Measurements from ENCODE around the gene TMEM88. TPM values are rescaled to one million over a fixed set of nuclear protein-coding genes. Genes with fewer than 3 reads are reported as not detected.
A peak's percentile ranks its signal among the peaks of the same experiment; 100 is the strongest.

Gene TMEM88
- total RNA-seq, 1 donor from 2014 or later: 32.4 TPM

DNA sequence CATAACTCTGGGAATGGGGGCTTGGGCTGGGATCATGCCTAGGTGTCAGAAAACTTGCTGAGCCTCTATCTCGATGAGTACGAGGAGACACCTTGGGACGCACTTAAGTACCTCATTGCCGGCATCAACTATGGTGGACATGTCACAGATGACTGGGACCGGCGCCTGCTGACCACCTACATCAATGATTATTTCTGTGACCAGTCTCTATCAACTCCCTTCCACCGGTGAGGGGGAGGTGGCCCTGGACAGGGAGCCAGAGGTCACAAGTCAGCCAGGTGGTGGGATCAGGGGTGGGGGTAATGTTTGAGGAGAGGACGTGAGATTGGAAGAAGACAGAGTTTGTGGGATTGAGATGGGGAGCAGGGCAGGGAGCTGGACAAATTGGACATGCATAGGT, 24.2 kb upstream of the TMEM88 start:
- ATAC-seq (ENCODE audit: poor library complexity) (no peak), DNase-seq (no peak)
- intact Hi-C loops (cut with DNase I): no loop called here

DNA sequence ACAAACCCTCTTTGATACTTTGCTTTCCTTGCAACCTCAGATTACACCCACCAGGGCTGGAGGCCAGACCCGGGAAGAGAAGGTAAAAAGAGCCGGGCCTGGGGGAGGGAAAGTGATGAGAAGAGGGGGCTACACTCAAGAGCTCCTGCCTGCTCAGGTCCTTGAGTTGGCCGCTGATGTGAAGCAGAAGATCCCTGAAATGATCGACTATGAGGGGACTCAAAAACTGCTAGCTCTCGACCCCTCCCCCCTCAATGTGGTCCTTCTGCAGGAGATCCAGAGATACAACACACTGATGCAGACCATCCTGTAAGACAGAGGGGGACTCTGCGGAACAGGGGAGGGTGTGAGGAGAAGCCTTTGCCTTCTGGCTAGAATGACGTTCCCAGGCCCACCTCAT, 23.6 kb upstream of the TMEM88 start:
- intact Hi-C loops (cut with DNase I): no loop called here
- no peak for ATAC-seq (ENCODE audit: poor library complexity)

DNA sequence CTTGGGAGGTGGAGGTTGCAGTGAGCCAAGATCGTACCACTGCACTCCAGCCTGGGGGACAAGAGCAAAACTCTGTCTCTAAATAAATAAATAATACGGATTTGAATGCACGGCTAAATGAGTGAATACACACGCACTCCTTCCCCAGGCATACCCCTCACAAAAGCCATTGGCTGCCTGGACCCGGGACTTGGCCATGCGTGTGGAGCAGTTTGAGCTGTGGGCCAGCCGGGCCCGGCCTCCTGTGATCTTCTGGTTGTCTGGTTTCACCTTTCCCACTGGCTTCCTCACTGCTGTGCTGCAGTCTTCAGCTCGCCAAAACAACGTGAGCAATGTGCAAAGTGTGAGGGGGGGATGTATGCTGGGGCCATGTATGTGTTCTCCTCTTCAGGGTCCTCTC, 22.4 kb upstream of the TMEM88 start:
- ATAC-seq (ENCODE audit: poor library complexity) (no peak), DNase-seq (no peak)
- intact Hi-C loops (cut with DNase I): no loop called here

More for the DNA sequence above, 23.6 kb upstream of the TMEM88 start:
- no peak for DNase-seq

DNA sequence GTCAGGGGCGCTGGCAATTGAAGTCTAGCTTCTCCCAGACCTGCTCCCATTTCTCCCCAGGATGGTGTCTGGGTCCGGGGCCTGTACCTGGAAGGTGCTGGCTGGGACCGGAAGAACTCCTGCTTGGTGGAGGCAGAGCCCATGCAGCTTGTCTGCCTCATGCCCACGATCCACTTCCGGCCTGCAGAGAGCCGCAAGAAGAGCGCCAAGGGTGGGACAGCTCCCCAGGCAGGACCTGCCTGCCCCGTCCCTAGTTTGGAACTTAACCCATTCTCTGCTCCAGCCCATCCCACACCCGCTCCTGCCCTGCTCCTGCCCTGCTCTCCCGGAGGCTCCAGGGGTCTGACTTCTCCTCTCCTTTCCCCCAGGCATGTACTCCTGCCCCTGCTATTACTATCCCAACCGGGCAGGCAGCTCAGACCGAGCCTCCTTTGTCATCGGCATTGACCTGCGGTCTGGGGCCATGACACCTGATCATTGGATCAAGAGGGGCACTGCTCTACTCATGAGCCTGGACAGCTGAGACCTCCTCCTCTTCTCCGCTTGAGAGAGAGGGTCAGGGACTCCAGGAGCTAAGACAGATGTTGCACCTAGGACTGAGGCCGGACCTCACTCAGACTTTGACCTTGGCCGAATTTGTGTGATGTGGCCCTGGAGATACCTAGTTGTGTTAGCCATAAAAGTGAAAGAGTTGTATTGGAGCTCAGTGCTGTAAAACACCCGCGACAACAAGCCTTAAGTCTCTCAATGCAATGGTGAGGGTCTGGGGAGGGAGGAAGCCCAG, 21.7 kb upstream of the TMEM88 start:
- intact Hi-C loops (cut with DNase I): no loop called here
- DNase-seq: no peak
- no peak for ATAC-seq (ENCODE audit: poor library complexity)

DNA sequence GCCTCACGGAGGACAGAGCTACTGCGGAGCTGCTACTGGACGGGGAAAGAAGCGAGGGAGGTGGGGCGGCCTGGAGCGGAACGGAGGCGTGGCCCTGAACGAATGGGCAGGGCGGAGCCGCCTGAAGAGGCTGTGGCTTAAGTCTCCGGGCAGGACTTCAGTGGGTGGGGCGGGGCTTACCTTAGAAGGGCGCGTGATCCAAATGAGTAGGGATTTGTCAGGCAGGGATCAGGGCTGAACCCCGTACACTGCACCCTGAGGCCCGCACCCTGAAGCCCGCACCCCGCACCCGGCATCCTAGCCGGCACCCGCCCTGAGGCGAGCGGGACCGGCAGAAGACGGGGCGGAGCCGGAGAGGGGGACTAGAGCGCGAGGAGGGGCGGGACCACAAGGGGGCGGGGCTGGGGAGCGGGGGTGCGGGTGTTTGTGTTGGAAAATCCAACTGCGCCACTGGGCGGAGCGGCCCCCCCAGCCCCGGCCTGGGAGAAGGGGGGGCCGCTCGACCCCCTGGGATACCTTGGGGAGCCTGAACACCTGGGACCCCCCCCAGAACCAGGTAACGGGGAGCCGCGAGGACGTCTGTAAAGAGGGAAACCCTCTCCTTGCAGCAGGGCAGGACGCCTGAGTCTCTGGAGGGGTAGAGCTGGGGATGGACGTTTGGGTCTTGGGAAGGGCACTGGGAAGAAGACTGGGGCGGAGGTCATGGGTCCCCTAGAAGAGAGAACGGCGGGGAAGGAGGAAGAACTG, 20.9 kb upstream of the TMEM88 start, which contains the start of gene KDM6B:
TSS of gene KDM6B (plus strand) at position 423 of the 747 bp plus-strand sequence. CDS start 11,338 bp downstream, outside the sequence.
- peak; percentile 97 for DNase-seq
- peak; percentile 74 for ATAC-seq (ENCODE audit: poor library complexity)
- intact Hi-C loops (cut with DNase I): loop anchor here (2.0 kb wide), 1 partner anchor 23 kb away; the partner anchor contains the start of gene NAA38

DNA sequence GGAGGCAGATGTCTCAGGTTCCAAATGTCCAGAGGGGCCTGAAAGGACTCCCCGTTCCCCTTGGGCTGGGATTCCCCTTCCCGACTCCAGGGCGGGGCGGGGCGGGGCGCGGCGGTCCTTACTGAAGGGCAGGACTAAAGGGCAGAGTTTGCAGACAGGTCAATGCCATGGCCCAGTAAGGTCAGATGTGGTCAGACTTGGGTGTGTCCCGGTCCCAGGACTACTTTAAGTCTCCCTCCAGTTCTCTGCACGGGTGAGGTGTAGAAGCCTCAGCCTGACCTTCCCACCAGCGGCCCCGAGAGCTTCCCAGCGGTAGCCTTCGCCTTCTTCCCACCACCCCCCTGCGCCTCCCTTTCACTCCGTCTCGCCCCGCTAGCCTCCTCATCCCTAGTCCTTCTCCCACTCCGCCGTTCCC, 20.3 kb upstream of the TMEM88 start:
- peak; percentile 74 for DNase-seq
- peak; percentile 24 for ATAC-seq (ENCODE audit: poor library complexity)
- intact Hi-C loops (cut with DNase I): loop anchor here (2.0 kb wide), 1 partner anchor 22 kb away; the partner anchor contains the start of gene NAA38

DNA sequence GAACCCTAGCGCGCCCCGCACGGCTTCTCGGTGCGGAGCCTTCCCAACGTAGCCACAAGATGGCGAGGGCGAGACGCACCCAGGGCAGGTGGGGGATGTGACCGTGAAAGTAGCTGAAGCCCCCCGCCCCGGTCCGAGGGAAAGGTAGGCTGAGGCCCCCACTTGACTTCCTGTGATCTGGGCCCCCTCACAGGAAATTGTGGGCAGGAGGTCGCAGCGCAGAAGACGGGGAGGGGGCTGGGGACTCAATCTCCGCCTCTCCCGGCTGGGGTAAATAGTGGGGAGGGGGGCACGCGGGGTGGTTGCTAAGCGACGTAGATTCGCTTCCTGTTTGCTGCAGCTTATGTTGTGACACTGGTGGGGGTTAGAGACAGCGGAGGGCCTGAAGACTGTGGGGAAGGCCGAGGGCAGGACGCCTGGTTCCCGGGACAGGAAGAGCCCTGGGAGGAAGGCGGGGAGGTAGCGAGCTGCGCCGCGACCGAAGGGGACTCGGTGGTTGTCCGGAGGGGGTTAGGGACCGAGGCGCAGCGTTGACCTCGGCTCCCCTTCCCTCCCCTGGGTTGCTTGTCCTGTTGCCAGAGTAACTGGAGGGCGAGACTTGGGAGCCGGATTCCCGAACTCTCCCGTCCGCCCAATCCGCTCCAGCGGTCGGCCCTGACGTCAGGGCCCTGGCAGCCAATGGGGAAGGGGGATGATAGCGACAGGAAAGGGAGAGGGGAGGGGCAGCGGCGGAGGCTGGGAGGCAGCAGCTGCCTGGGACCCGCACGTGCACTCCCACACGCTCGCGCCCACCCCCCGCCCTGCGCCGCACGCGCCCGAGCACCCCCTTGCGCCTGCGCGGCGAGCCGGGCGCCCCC, 19.7 kb upstream of the TMEM88 start:
- ATAC-seq (ENCODE audit: poor library complexity) (peak; percentile 80), DNase-seq (peak; percentile 98)
- intact Hi-C loops (cut with DNase I): loop anchor here (2.0 kb wide), 1 partner anchor 22 kb away; the partner anchor contains the start of gene NAA38

DNA sequence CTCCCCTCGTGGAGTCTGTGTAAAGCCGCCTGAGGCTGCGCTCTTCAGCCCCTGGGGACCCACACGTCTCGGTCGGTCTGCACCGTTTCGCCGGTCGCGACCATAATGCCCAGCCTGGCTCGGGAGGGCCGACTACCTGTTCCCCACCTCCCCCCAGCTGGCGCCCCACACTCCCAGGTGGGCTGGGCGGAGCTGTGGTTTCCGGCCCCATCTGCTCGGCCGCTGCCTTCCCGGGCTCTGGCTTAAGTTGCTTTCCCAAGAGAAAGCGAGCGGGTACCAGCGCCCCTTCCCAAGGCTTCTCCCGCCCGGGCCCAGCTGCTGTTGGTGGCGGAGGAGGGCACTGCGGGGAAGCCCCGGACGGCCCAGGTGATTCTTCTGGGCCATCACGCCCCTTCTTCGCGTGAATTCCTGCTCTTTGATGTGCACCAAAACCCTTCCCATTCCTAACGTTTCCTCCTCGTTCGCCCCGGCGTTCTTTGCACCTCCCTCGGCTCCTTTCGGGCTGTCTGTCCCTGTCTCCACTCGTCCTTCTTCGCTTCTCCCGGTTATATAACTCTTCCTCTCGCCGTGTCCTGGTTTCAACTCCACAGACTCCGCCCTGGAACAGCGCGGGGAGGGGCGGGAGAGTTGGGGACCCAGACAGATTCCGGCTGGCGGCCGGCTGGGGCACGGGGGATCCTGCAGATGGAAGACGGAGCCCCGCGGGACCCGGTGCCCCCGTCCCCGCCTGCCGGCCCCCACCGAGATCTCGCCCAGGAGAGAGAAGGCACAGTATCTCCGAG, 18.9 kb upstream of the TMEM88 start:
- intact Hi-C loops (cut with DNase I): loop anchor here (2.0 kb wide), 1 partner anchor 21 kb away; the partner anchor contains the start of gene NAA38
- DNase-seq (peak; percentile 90), ATAC-seq (ENCODE audit: poor library complexity) (peak; percentile 61)

DNA sequence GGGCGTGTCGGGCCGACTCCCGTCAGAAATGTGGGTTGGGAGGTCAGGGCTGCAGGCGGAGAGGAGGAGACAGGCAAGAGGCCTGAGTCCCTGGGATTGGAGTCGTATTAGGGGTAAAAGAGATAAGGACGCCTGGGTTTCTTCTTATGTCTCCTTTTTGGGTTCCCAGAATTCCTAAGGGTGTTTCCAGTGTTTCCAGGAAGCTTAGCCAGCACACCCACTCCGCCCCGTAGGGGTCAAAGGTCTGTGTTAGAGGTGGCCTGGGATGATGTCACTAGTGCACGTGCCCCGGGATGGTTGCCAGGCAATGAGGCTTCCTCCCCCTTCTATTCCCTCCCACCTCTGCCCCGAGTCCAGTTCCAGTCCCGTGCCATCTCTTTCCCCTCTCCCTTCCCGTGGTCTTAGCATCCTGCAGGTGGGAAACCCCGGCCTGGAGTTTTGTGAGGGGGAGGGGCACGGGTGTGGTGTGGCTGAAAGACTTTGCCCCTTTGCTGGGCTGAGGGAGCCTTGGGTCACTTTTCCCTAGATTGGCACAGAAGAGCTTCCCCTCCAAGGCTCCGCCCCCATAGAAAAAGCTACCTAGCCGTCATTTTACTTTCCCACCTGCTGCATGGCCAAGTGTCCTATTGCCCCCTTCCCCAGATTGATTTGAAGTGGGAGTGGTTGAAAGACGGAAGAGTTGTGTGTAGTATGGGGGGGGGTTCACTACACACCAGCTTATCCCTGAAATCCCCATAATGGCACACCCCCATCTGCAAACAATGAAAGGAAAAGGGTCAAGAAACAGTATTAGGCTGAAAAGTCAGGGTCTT, 18.1 kb upstream of the TMEM88 start:
- intact Hi-C loops (cut with DNase I): no loop called here
- ATAC-seq (ENCODE audit: poor library complexity) (peak; percentile 11), DNase-seq (peak; percentile 93)

DNA sequence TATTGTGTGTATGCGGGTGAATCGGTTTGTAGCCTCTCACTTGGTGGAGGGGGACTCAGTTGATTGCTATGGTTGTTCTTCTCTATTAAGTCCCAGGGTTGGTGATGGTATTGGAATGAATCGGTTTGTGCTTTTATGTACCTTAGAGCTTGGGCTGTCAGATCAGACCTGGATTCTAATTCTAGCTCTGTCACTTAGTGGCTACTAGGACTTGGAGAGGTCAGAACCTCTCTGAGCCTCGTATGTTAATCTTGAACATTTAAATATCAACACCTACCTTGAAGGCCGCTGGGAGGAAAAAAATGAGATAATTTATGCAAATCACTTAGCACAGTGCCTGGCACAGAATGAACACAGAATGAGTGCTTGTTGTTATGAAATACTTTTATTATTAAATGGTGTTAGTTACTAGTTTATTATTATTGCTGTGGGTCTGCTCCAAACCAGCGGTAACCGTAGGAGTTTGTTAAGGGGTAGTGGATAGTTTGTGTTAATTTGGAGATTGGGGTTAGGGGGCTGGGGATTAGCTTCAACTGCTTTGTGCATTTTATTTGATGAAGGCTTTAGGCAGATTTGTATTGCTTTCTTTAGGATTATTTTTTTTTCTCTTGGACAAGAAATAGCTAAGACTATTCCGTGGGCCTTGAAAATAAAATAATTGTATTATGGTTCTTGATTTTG, 17.3 kb upstream of the TMEM88 start:
- intact Hi-C loops (cut with DNase I): no loop called here

DNA sequence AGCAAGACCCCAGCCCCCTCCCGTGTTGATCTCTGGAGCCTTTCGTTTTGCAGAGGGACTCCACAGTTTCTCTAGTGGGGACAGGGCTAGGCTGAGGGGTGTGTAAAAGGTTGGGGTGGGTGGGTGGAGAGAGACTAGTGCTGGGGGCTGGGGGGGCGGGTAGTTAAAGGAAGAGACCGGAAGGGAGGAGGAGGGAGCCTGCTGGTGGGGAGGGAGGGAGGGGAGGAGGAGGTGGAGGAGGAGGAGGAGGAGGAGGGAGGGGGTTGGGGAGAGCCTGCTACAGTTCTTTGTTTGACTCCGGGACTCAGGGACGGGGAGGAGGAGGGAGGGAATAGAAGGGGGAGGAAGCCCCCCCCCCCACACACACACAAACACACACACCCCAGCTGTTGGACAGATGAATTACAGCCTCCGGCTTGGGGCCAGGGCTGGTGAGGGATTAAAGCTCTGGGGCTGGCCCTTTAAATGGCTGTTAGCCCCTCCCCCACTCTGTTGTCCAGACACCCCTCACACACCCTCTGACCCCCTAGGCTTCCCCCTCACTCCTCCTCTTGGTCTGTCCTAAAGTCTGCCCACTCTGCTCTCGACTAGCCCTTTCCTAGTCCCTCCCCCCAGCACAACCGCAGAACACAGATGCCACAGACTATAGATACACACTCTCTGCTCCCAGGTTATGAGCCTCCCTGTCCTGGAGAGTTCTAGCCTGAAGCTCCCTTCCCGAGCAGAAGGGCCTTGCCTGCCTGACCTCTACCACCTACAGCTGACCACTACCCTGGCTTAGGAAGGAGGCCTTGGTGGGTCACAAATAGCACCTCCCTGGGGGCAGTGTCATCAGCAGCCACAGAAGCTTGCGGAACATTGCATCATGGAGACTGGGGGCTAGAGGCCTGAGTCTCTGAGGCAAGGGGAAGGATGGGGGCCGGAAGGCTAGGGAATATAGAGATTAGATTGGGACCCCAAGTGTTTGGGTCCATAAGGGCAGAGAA, 16.5 kb upstream of the TMEM88 start:
- ATAC-seq (ENCODE audit: poor library complexity): no peak
- intact Hi-C loops (cut with DNase I): no loop called here

More for the DNA sequence above, 17.3 kb upstream of the TMEM88 start:
- no peak for DNase-seq
- ATAC-seq (ENCODE audit: poor library complexity): no peak

DNA sequence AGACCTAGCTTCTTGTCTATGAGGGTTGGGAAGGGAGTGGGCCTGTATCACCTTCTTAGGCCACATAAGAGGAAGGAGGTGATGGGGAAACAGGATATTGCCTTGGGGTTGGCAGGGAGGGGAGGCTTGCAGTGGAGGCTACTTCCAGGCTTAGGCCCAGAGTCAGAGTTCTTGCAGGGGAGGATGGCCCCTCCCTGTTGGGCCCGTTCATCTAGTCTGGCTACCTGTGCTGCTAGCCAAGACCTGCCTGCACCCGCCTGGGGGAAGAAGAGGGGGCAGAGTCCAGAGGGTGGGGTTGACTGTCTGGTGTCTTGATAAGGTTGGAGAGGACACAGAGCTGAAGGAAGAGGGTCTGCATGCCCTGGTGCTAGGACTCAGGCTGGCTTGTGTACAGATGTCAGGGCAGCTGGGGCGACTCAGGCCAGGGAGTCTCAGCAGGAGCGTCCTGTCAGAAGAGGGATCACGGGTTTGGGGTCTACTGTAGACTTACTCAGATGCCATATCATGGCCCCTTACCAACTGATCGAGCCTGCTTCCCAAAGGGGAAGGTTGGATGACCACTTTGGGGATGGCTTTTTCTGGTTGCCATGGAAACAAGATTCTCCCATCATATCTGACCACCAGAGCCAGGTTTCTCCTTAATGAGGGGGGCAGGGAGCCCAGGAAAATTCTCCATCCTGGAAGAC, 15.5 kb upstream of the TMEM88 start:
- intact Hi-C loops (cut with DNase I): no loop called here
- ATAC-seq (ENCODE audit: poor library complexity) (no peak), DNase-seq (no peak)

More for the DNA sequence above, 16.5 kb upstream of the TMEM88 start:
- DNase-seq: no peak

DNA sequence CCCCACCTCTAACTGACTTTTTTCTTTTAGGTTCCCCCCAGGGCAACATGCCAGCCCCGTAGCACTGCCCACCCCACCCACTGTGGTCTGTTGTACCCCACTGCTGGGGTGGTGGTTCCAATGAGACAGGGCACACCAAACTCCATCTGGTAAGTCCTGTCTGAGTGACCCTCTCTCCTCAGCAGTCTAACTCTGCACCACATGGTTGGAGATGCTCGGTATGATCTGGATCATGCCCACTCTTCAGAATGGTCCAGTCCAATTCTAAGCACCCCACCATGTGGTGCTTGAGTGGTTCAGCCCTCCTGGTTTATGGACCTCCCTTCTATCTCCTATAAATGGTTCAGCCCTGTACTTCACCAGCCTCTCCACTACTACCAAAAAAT, 15.0 kb upstream of the TMEM88 start:
- no peak for ATAC-seq (ENCODE audit: poor library complexity)
- DNase-seq: no peak
- intact Hi-C loops (cut with DNase I): loop anchor here (10.0 kb wide), 1 partner anchor 825 kb away; the partner anchor contains the start of gene RNASEK

DNA sequence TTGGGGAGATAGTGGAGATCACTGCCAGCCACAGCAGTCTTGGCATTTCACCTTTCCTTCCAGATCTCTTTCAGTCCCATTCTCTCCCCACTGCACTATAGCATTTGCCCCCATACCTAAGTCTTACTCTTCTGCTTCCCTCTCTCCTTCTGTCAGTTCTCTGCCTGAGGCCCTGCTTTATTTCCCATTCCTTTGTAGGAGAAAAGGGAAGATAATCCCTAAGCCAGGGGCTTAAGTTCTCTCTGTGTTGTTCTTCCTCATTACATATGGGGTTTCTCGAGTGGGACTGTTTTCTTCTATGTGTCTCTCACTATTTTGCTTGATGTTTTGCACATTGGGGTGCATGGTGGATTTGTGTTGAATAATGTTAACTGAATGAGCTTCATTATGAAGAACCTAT, 14.4 kb upstream of the TMEM88 start:
- ATAC-seq (ENCODE audit: poor library complexity) (no peak), DNase-seq (no peak)
- intact Hi-C loops (cut with DNase I): loop anchor here (10.0 kb wide), 1 partner anchor 826 kb away; the partner anchor contains the start of gene RNASEK

DNA sequence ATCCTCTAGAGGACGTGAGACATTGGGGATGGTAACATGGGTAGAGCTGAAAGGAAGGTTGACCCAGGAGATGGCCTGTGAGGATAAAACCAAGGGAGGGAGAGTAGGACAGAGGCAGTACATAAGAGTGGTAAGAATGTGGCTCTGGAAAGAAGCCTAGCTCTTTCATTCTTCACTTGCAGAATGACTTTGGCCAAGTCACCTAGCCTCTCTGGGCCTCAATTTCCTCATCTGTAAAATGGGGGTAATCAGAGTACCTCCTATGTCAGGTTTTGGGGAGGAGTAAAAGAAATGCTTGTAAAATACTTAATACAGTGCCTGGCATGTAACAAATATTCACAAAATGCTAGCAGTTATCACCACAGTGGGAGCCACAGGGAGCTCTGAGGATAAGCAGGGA, 14.0 kb upstream of the TMEM88 start:
- intact Hi-C loops (cut with DNase I): loop anchor here (10.0 kb wide), 1 partner anchor 826 kb away; the partner anchor contains the start of gene RNASEK
- DNase-seq: no peak
- no peak for ATAC-seq (ENCODE audit: poor library complexity)

Data from Right ventricle myocardium superior (tissue), 1 donor.